Measurements from ENCODE around the gene LRRC34. TPM values are rescaled to one million over a fixed set of nuclear protein-coding genes. Genes with fewer than 3 reads are reported as not detected.

The LRRC34 gene
- total and polyA plus RNA-seq, 7 experiments from 2014 or later, result 0.26 to 3.7 (median 0.40) TPM

- ChIA-PET POLR2A (interaction anchor here (0.6 kb wide), 1 partner anchor 297 kb away, joined by 3 read pairs; no protein-coding TSS in a partner anchor), CTCF (no interaction called here)
- Histone ChIP-seq H3K27me3 (ENCODE audit: control insufficient read depth in 2 of 2, insufficient read depth in 2 of 2, low read length in 2 of 2) (no peaks in the 10 kb centered on the region), H3K4me3 (ENCODE audit: low read length) (no peak overlapping the region), H3K9me3 (ENCODE audit: control insufficient read depth in 2 of 3, low read length in 3 of 3) (no peaks in the 10 kb centered on the region), H3K4me1 (ENCODE audit: control insufficient read depth in 2 of 2, insufficient read depth in 2 of 2, low read length in 2 of 2) (peaks cover 13 to 15% of the 10 kb centered on the region in 2 donors), H3K36me3 (ENCODE audit: control insufficient read depth in 2 of 3, insufficient read depth in 3 of 3, low read length in 3 of 3) (no peaks in the 10 kb centered on the region), H3K27ac (ENCODE audit: low read depth, low read length) (no peak overlapping the region)
- no peak for ATAC-seq
- Mint-ChIP-seq H3K36me3 (no peaks in the 10 kb centered on the region), H3K27ac (no peak overlapping the region), H3K27me3 (peaks cover 0 to 19% (median 8%) of the 10 kb centered on the region in 5 donors), H3K4me3 (no peak overlapping the region), H3K9me3 (peaks cover 0 to 3% (median 0%) of the 10 kb centered on the region in 11 donors), H3K4me1 (peaks cover 7 to 29% (median 15%) of the 10 kb centered on the region in 7 donors)
- intact Hi-C loops (cut with micrococcal nuclease), result no loop called here
- DNase-seq, result no peak
Observed at GRCh38 chr3:169755488-169755887, 57.2 kb downstream of the LRRC34 start.

GRCh38 chr3:169754711-169755110, 58.0 kb downstream of the LRRC34 start:
- no peaks in the 10 kb centered on the region for H3K27me3 ChIP-seq (ENCODE audit: control insufficient read depth in 2 of 2, insufficient read depth in 2 of 2, low read length in 2 of 2)
- H3K4me3 ChIP-seq (ENCODE audit: low read length), result no peak overlapping the region
- no peaks in the 10 kb centered on the region for H3K9me3 ChIP-seq (ENCODE audit: control insufficient read depth in 2 of 3, low read length in 3 of 3)
- Mint-ChIP-seq H3K9me3 (peaks cover 0 to 3% (median 0%) of the 10 kb centered on the region in 11 donors), H3K27me3 (peaks cover 0 to 23% (median 10%) of the 10 kb centered on the region in 5 donors), H3K4me1 (peaks cover 7 to 27% (median 14%) of the 10 kb centered on the region in 7 donors), H3K36me3 (no peaks in the 10 kb centered on the region), H3K27ac (no peak overlapping the region), H3K4me3 (no peak overlapping the region)
- DNase-seq (no peak), ATAC-seq (no peak)
- ChIA-PET POLR2A (interaction anchor here (1.0 to 1.5 kb wide), 2 partner anchors 10 to 18 kb away, joined by 3 to 4 read pairs; no protein-coding TSS in a partner anchor), CTCF (interaction anchor here (0.9 kb wide), 1 partner anchor 58 kb away, joined by 3 read pairs; the partner anchor contains the start of genes LRRC34 and LRRIQ4)
- no peak overlapping the region for H3K27ac ChIP-seq (ENCODE audit: low read depth, low read length)
- intact Hi-C loops (cut with micrococcal nuclease), result no loop called here
- H3K36me3 ChIP-seq (ENCODE audit: control insufficient read depth in 2 of 3, insufficient read depth in 3 of 3, low read length in 3 of 3), result no peaks in the 10 kb centered on the region
- peaks cover 10 to 14% of the 10 kb centered on the region in 2 donors for H3K4me1 ChIP-seq (ENCODE audit: control insufficient read depth in 2 of 2, insufficient read depth in 2 of 2, low read length in 2 of 2)

GRCh38 chr3:169751875-169752274, 60.8 kb downstream of the LRRC34 start:
- peaks cover 0 to 3% (median 0%) of the 10 kb centered on the region in 11 donors for H3K9me3 Mint-ChIP-seq
- ChIA-PET CTCF (no interaction called here), POLR2A (no interaction called here)
- H3K27ac Mint-ChIP-seq, result no peak overlapping the region
- H3K36me3 ChIP-seq (ENCODE audit: control insufficient read depth in 2 of 3, insufficient read depth in 3 of 3, low read length in 3 of 3), result no peaks in the 10 kb centered on the region
- no peaks in the 10 kb centered on the region for H3K36me3 Mint-ChIP-seq
- no peaks in the 10 kb centered on the region for H3K4me1 ChIP-seq (ENCODE audit: control insufficient read depth in 2 of 2, insufficient read depth in 2 of 2, low read length in 2 of 2)
- no peaks in the 10 kb centered on the region for H3K9me3 ChIP-seq (ENCODE audit: control insufficient read depth in 2 of 3, low read length in 3 of 3)
- no peak overlapping the region for H3K4me3 Mint-ChIP-seq
- H3K27me3 ChIP-seq (ENCODE audit: control insufficient read depth in 2 of 2, insufficient read depth in 2 of 2, low read length in 2 of 2), result no peaks in the 10 kb centered on the region
- intact Hi-C loops (cut with micrococcal nuclease), result no loop called here
- H3K4me3 ChIP-seq (ENCODE audit: low read length), result no peak overlapping the region
- DNase-seq (no peak), ATAC-seq (no peak)
- H3K4me1 Mint-ChIP-seq, result peaks cover 5 to 13% (median 6%) of the 10 kb centered on the region in 7 donors
- peaks cover 17 to 36% (median 29%) of the 10 kb centered on the region in 5 donors for H3K27me3 Mint-ChIP-seq
- no peak overlapping the region for H3K27ac ChIP-seq (ENCODE audit: low read depth, low read length)

- no peaks in the 10 kb centered on the region for H3K9me3 ChIP-seq (ENCODE audit: control insufficient read depth in 2 of 3, low read length in 3 of 3)
- H3K27me3 ChIP-seq (ENCODE audit: control insufficient read depth in 2 of 2, insufficient read depth in 2 of 2, low read length in 2 of 2), result no peaks in the 10 kb centered on the region
- no peak overlapping the region for H3K27ac ChIP-seq (ENCODE audit: low read depth, low read length)
- peaks cover 23 to 43% (median 38%) of the 10 kb centered on the region in 5 donors for H3K27me3 Mint-ChIP-seq
- H3K4me1 ChIP-seq (ENCODE audit: control insufficient read depth in 2 of 2, insufficient read depth in 2 of 2, low read length in 2 of 2), result no peaks in the 10 kb centered on the region
- intact Hi-C loops (cut with micrococcal nuclease), result no loop called here
- CTCF ChIA-PET, result no interaction called here
- H3K4me1 Mint-ChIP-seq, result peaks cover 0 to 13% (median 5%) of the 10 kb centered on the region in 7 donors
- POLR2A ChIA-PET, result no interaction called here
- no peak overlapping the region for H3K4me3 Mint-ChIP-seq
- DNase-seq, result no peak
- H3K36me3 Mint-ChIP-seq, result no peaks in the 10 kb centered on the region
- H3K27ac Mint-ChIP-seq, result no peak overlapping the region
- ATAC-seq, result no peak
- no peaks in the 10 kb centered on the region for H3K9me3 Mint-ChIP-seq
- H3K36me3 ChIP-seq (ENCODE audit: control insufficient read depth in 2 of 3, insufficient read depth in 3 of 3, low read length in 3 of 3), result no peaks in the 10 kb centered on the region
- H3K4me3 ChIP-seq (ENCODE audit: low read length), result no peak overlapping the region
Observed at GRCh38 chr3:169750665-169751064, 62.0 kb downstream of the LRRC34 start.

GRCh38 chr3:169748670-169749069, 64.0 kb downstream of the LRRC34 start:
- Mint-ChIP-seq H3K4me1 (peaks cover 0 to 13% (median 5%) of the 10 kb centered on the region in 7 donors), H3K36me3 (no peaks in the 10 kb centered on the region), H3K27me3 (peaks cover 23 to 41% (median 38%) of the 10 kb centered on the region in 5 donors), H3K4me3 (no peak overlapping the region), H3K27ac (peak overlapping the region in 1 of 9 donors; percentile 2), H3K9me3 (no peaks in the 10 kb centered on the region)
- DNase-seq, result no peak
- ChIA-PET POLR2A (no interaction called here), CTCF (no interaction called here)
- no peaks in the 10 kb centered on the region for H3K27me3 ChIP-seq (ENCODE audit: control insufficient read depth in 2 of 2, insufficient read depth in 2 of 2, low read length in 2 of 2)
- no peak overlapping the region for H3K27ac ChIP-seq (ENCODE audit: low read depth, low read length)
- peak; percentile 26 for ATAC-seq
- H3K36me3 ChIP-seq (ENCODE audit: control insufficient read depth in 2 of 3, insufficient read depth in 3 of 3, low read length in 3 of 3), result no peaks in the 10 kb centered on the region
- no peaks in the 10 kb centered on the region for H3K4me1 ChIP-seq (ENCODE audit: control insufficient read depth in 2 of 2, insufficient read depth in 2 of 2, low read length in 2 of 2)
- no peaks in the 10 kb centered on the region for H3K9me3 ChIP-seq (ENCODE audit: control insufficient read depth in 2 of 3, low read length in 3 of 3)
- no peak overlapping the region for H3K4me3 ChIP-seq (ENCODE audit: low read length)
- intact Hi-C loops (cut with micrococcal nuclease), result loop anchor here in 1 of 2 donors (10.0 kb wide), 1 partner anchor 1704 kb away; no protein-coding TSS in a partner anchor

- no peak overlapping the region for H3K4me3 ChIP-seq (ENCODE audit: low read length)
- DNase-seq (no peak), ATAC-seq (no peak)
- no peaks in the 10 kb centered on the region for H3K9me3 ChIP-seq (ENCODE audit: control insufficient read depth in 2 of 3, low read length in 3 of 3)
- Mint-ChIP-seq H3K27me3 (peaks cover 23 to 40% (median 29%) of the 10 kb centered on the region in 5 donors), H3K27ac (no peak overlapping the region), H3K4me3 (no peak overlapping the region), H3K4me1 (peaks cover 0 to 13% (median 5%) of the 10 kb centered on the region in 7 donors), H3K9me3 (no peaks in the 10 kb centered on the region), H3K36me3 (no peaks in the 10 kb centered on the region)
- no peaks in the 10 kb centered on the region for H3K27me3 ChIP-seq (ENCODE audit: control insufficient read depth in 2 of 2, insufficient read depth in 2 of 2, low read length in 2 of 2)
- CTCF ChIA-PET, result no interaction called here
- no peak overlapping the region for H3K27ac ChIP-seq (ENCODE audit: low read depth, low read length)
- H3K36me3 ChIP-seq (ENCODE audit: control insufficient read depth in 2 of 3, insufficient read depth in 3 of 3, low read length in 3 of 3), result no peaks in the 10 kb centered on the region
- POLR2A ChIA-PET, result no interaction called here
- no peaks in the 10 kb centered on the region for H3K4me1 ChIP-seq (ENCODE audit: control insufficient read depth in 2 of 2, insufficient read depth in 2 of 2, low read length in 2 of 2)
- intact Hi-C loops (cut with micrococcal nuclease), result loop anchor here in 1 of 2 donors (10.0 kb wide), 1 partner anchor 1702 kb away; no protein-coding TSS in a partner anchor
Observed at GRCh38 chr3:169746924-169747323, 65.8 kb downstream of the LRRC34 start.

Measured in naive thymus-derived CD4-positive, alpha-beta T cell (primary cell).